K562 (cell line): ENCODE results near the gene HELZ. TPM values are rescaled to one million over a fixed set of nuclear protein-coding genes. Genes with fewer than 3 reads are reported as not detected.

ENCODE experiments used
- ARID1B ChIP-seq: fragments of 450-650 bp; IDR thresholded peaks from 2 replicates; pipeline ENCODE4 v1.6.1; 2016; ENCODE audit warnings: antibody characterized with exemption, mild to moderate bottlenecking, inconsistent platforms
- CREB3 ChIP-seq: fragments of 450-650 bp; conservative IDR thresholded peaks from 2 replicates; pipeline ENCODE4 v1.6.1; 2016; ENCODE audit warnings: missing genetic modification characterization, low read depth, mild to moderate bottlenecking, missing compliant biosample characterization, moderate library complexity
- ERF ChIP-seq: fragments of 450-650 bp; formaldehyde crosslinking; IDR thresholded peaks from 2 replicates; pipeline ENCODE4 v1.4.0; 2020; ENCODE audit warnings: mild to moderate bottlenecking, mixed read lengths
- HDAC1 ChIP-seq, 2 experiments: fragments of 450-650 bp; IDR thresholded peaks; 2 replicates each; pipeline ENCODE4 v1.6.1; 2016 to 2017; ENCODE audit warnings: inconsistent platforms in 1 of 2, mild to moderate bottlenecking in 1 of 2, moderate library complexity in 1 of 2
- MGA ChIP-seq: fragments of 450-650 bp; IDR thresholded peaks from 2 replicates; pipeline ENCODE4 v1.6.1; 2016; ENCODE audit warnings: mild to moderate bottlenecking, moderate library complexity
- MIER1 ChIP-seq: fragments of 450-650 bp; IDR thresholded peaks from 2 replicates; pipeline ENCODE4 v1.6.1; 2016; ENCODE audit warnings: antibody characterized with exemption, mild to moderate bottlenecking, low read depth
- SNIP1 ChIP-seq: fragments of 450-650 bp; IDR thresholded peaks from 2 replicates; pipeline ENCODE4 v1.7.1; 2017; ENCODE audit warnings: low read depth, mild to moderate bottlenecking
- ZNF592 ChIP-seq: fragments of 450-650 bp; IDR thresholded peaks from 2 replicates; pipeline ENCODE4 v1.6.1; 2017; ENCODE audit warnings: antibody characterized with exemption, mild to moderate bottlenecking
- polyA plus RNA-seq, 8 experiments: library from polyadenylated mRNA; depleted of rRNA in 4 of 8; stranded (reverse) in 5 of 8; unstranded in 3 of 8; fragments of >200 nt; fragmentation: Nextera tagmentation in 2 of 8; fragmentation: Illumina TruSeq in 1 of 8; extraction: Ambion mirVana in 2 of 8; extraction: Trizol in 1 of 8; gene quantifications; 2 replicates each; pipeline versions ENCODE4 v1.2.1 to v1.2.3, GENCODE V29; 2011 to 2014; ENCODE audit warnings: inconsistent platforms in 1 of 8, missing spikeins in 1 of 8
- total RNA-seq, 7 experiments: library from RNA; depleted of rRNA in 6 of 7; stranded (reverse); fragments of >200 nt in 6 of 7; fragmentation: Illumina TruSeq in 2 of 7; extraction: Trizol in 2 of 7; gene quantifications; 2 replicates each; pipeline versions ENCODE4 v1.2.1 to v1.2.3, GENCODE V29; 2011 to 2021; ENCODE audit warnings: low replicate concordance in 1 of 7

HELZ gene
- total and polyA plus RNA-seq, 9 of the 15 experiments (the other 6 are each of a cell fraction or from before 2014, with no cell fraction given): 5.2 to 39.8 (median 17.3) TPM

GRCh38 chr17:67278363-67278762 is 33.4 kb upstream of the HELZ start (continued):
- TF ChIP-seq MGA: no peak
- TF ChIP-seq HDAC1 (IDR thresholded peaks at IDR 0.05): no peak
- no peak for TF ChIP-seq ERF
- peak; percentile 84 for TF ChIP-seq CREB3 (tag)
- no peak for TF ChIP-seq SNIP1
- peak; percentile 83 for TF ChIP-seq ZNF592
- no peak for TF ChIP-seq ARID1B
- TF ChIP-seq MIER1: no peak
